Measurements from ENCODE around the gene PRKCZ.

PRKCZ gene

DNA sequence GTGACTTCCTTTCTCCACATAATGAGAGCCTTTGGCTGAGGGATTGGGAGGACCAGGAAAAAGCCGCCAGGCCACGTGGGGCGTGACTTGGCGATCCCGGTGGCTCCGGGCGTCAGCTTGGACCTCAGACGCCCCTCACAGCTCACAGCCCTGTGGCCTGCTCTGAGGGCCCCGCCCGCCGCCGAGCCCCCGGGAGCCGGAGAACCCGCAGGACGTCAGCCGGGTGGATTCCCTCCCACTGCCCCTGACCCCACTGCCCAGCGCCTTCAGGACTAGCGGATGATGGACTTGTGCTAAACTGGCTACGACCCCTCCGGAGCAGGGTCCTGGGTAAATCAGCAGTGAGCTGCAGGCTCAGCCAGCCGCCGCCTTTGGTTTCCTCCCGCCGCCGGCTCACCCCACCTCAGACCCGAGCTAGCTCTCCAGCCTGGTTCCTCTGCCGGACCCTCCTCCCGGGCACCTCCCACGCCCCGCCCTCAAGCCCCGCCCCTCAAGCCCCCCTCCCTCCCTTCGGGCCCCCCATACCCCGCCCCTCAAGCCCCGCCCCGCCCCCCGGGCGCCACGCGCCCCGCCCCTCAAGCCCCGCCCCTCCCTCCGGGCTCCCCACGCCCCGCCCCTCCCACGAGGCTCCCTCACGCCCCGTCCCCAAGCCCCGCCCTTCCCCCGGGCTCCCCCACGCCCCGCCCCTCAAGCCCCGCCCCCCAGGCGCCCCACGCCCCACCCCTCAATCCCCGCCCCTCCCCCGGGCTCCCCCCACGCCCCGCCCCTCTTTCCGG, 154.4 kb downstream of the PRKCZ start:
- TF ChIP-seq POLR2A (IDR thresholded peaks at IDR 0.05; ENCODE audit: extremely low read depth, insufficient read length) (no peak), MYC (IDR thresholded peaks at IDR 0.05; ENCODE audit: low read depth, low read length) (no peak)
- TF ChIP-seq, protein P1, sequence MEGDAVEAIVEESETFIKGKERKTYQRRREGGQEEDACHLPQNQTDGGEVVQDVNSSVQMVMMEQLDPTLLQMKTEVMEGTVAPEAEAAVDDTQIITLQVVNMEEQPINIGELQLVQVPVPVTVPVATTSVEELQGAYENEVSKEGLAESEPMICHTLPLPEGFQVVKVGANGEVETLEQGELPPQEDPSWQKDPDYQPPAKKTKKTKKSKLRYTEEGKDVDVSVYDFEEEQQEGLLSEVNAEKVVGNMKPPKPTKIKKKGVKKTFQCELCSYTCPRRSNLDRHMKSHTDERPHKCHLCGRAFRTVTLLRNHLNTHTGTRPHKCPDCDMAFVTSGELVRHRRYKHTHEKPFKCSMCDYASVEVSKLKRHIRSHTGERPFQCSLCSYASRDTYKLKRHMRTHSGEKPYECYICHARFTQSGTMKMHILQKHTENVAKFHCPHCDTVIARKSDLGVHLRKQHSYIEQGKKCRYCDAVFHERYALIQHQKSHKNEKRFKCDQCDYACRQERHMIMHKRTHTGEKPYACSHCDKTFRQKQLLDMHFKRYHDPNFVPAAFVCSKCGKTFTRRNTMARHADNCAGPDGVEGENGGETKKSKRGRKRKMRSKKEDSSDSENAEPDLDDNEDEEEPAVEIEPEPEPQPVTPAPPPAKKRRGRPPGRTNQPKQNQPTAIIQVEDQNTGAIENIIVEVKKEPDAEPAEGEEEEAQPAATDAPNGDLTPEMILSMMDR (IDR thresholded peaks at IDR 0.05; ENCODE audit: low read depth, low read length), result no peak
- TF ChIP-seq, protein P2, sequence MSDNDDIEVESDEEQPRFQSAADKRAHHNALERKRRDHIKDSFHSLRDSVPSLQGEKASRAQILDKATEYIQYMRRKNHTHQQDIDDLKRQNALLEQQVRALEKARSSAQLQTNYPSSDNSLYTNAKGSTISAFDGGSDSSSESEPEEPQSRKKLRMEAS (IDR thresholded peaks at IDR 0.05; ENCODE audit: low read depth, low read length), result no peak
- peak overlapping the region; percentile 25 for H3K4me3 ChIP-seq (ENCODE audit: low read depth, low read length)
- DNase-seq (ENCODE audit: low read depth), result peak; percentile 83

DNA sequence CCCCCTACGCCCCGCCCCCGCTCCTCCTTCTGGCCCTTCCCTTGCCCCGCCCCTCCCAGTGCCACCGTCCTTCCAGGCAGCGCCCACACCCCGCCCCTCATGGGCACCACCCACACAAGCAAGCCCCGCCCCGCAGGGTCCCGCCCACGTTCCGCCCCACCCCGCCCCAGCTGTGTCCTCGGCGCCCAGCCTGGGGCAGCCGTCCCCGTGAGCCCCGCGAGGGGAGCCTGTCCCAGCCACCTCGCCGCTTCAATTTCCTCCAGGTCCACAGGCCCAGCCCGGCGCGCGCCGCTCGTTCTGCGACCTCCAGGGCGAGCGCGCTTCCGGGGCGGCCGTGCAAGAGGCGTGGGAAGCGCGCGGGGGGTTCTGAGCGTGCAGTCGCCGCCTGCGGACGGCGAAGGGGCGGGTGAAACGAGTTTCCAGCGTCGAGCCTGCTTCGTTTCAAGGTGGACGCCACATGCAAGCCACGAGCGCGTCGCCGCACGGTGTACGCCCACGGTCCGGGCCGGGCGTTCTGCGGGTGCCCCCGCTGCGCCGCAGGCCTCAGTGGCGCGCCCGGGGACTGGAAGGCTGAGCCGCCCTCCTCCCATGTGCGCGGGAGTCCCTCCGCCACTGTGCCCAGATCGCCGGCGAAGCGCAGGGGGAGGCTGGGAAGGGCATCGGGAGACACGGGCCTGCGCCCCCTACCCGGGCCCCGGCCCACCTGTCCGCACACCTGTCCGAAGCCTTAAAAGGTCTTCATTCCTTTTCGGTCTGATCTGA, 155.2 kb downstream of the PRKCZ start:
- DNase-seq (ENCODE audit: low read depth), result peak; percentile 89
- no peak for TF ChIP-seq MYC (IDR thresholded peaks at IDR 0.05; ENCODE audit: low read depth, low read length)
- TF ChIP-seq, protein P1 (IDR thresholded peaks at IDR 0.05; ENCODE audit: low read depth, low read length), result no peak
- TF ChIP-seq POLR2A (IDR thresholded peaks at IDR 0.05; ENCODE audit: extremely low read depth, insufficient read length), result no peak
- TF ChIP-seq, protein P2 (IDR thresholded peaks at IDR 0.05; ENCODE audit: low read depth, low read length), result no peak
- no peak overlapping the region for H3K4me3 ChIP-seq (ENCODE audit: low read depth, low read length)

DNA sequence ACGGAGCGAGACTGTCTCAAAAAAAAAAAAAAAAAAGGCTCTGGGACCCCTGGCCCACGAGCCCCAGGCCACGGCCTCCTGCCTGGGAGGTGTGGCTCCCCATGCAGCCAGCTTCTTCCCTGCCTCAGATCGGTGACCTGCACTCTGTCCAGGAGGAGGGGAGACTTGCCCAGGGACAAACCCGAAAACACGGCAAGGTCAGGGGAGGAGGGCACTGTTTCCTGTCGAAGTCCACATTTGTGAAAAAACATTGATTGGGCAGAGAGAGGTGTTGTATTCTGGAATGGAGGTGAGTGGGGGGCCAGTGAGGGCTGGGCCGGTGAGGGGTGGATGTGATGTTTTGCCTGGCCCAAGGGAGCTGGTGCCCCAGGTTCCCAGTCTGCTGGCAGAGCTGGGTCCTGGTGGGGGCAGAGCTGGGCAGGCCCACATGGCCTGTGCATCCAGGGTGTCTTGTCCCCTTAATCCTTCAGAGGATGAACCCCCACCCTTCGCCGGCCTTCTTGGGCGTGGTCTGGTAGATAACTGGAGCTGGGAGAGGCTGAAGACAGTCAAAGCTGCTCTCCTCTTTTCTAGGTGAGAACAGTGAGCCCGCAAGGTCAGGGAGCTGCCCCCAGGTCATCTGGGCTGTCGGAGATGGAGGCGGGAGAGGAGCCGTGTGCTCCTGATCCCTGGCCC, 156.7 kb downstream of the PRKCZ start:
- TF ChIP-seq, protein P1 (IDR thresholded peaks at IDR 0.05; ENCODE audit: low read depth, low read length), result no peak
- no peak for TF ChIP-seq MYC (IDR thresholded peaks at IDR 0.05; ENCODE audit: low read depth, low read length)
- no peak for TF ChIP-seq POLR2A (IDR thresholded peaks at IDR 0.05; ENCODE audit: extremely low read depth, insufficient read length)
- TF ChIP-seq, protein P2 (IDR thresholded peaks at IDR 0.05; ENCODE audit: low read depth, low read length), result no peak
- DNase-seq (ENCODE audit: low read depth), result no peak
- no peak overlapping the region for H3K4me3 ChIP-seq (ENCODE audit: low read depth, low read length)

DNA sequence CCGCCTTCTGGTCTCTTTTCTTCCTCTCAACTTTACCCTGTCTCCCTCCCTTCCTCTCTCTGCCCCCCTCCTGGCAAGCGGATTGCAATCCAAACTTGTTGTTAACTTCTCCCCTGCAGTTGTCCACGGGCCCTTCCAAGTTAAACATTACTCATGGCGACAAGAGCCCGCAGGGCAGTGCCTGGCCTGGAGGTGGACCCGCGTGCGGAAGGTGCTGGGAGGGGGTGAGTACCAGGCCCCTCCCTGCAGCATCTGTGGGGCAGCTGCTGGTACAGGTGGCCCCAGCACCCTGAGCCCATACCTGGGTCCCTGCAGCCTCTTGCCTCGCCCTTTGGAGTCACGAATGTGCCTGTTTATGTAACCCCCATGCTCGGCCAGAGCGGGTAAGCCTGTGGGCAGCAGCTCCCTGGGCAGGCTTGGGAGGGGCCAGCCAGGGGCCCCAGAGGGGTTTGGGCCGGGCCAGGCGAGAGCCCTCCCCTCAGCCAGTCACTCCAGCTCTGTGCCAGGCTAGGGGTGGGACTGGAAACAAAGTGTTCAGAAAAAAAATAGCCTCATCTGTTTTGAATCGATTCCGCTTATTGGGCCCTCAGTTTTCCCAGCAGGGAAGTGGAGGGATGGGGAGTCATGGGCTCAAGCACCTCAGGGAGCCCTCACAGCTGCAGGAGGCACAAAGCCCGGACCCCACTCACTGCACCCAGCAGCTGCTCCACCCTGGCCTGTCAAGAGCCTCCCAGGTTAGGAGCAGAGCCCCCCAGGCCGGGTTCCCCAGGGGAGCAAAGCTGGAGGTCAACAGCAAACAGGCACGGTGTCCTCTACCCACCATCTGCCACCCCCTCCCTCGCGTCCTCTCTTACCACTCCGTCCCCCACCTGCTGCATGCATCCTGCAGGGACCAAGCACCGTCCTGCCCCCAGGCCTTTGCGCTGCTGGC, 158.4 kb downstream of the PRKCZ start:
- no peak for DNase-seq (ENCODE audit: low read depth)
- TF ChIP-seq, protein P1 (IDR thresholded peaks at IDR 0.05; ENCODE audit: low read depth, low read length), result no peak
- TF ChIP-seq POLR2A (IDR thresholded peaks at IDR 0.05; ENCODE audit: extremely low read depth, insufficient read length), result no peak
- TF ChIP-seq, protein P2 (IDR thresholded peaks at IDR 0.05; ENCODE audit: low read depth, low read length), result no peak
- TF ChIP-seq MYC (IDR thresholded peaks at IDR 0.05; ENCODE audit: low read depth, low read length), result no peak
- H3K4me3 ChIP-seq (ENCODE audit: low read depth, low read length), result no peak overlapping the region

All from NB4 (cell line).